B cell (primary cell): Measurements from ENCODE around the gene KIF16B. TPM values are rescaled to one million over a fixed set of nuclear protein-coding genes. Genes with fewer than 3 reads are reported as not detected.

Source experiments
- ATAC-seq: fragments of 200-7000 bp; cut with Tn5 transposase; one replicate; pipeline ENCODE4 v1.10.0; 2021; ENCODE audit warnings: low read depth, mild to moderate bottlenecking, moderate number of reproducible peaks, moderate library complexity
- CTCF ChIA-PET: fragments of 350-600 bp; sonication (Branson Sonifier 250); formaldehyde crosslinking; loops from one replicate; lab custom pipeline; 2021; ENCODE audit warnings: antibody characterized with exemption, inconsistent platforms; lab: Charles Lee
- POLR2A ChIA-PET: fragments of 350-600 bp; sonication (Branson Sonifier 250); formaldehyde crosslinking; loops from one replicate; lab custom pipeline; 2021; ENCODE audit warnings: antibody characterized with exemption; lab: Charles Lee
- DNase-seq: peaks from one replicate; pipeline ENCODE4 v3.0.0; 2013
- H2AFZ ChIP-seq: 2 replicates; pipeline ENCODE4 v1.6.1; 2012; ENCODE audit warnings: mild to moderate bottlenecking, low read depth, low read length; ENCODE audit not compliant: insufficient read depth, poor library complexity, severe bottlenecking
- H3K27ac ChIP-seq, 2 donors: 1 replicate in 1 of 2; 2 replicates in 1 of 2; pipeline ENCODE4 v1.5.1; 2012 to 2013; ENCODE audit warnings: low read length in 2 of 2, mild to moderate bottlenecking in 2 of 2, moderate library complexity in 1 of 2
- H3K27me3 ChIP-seq, 4 experiments: fragments of 200-600 bp in 1 of 4; sonication (generic) in 1 of 4; replicated peaks in 1 of 4; 1 replicate in 2 of 4; 2 replicates in 2 of 4; pipeline versions ENCODE4 v1.6.1 to v1.7.0; 2013 to 2016; ENCODE audit warnings: low read length in 3 of 4, mild to moderate bottlenecking in 2 of 4, mixed read lengths in 1 of 4, moderate library complexity in 1 of 4; ENCODE audit not compliant: insufficient read depth in 4 of 4, control insufficient read depth in 3 of 4; ENCODE audit errors: control extremely low read depth in 1 of 4
- H3K36me3 ChIP-seq, 2 experiments: replicated peaks in 1 of 2; 1 replicate in 1 of 2; 2 replicates in 1 of 2; pipeline versions ENCODE4 v1.6.1 to v1.7.1; 2013; ENCODE audit warnings: low read length in 1 of 2; ENCODE audit not compliant: insufficient read depth in 2 of 2, control insufficient read depth in 1 of 2; ENCODE audit errors: control extremely low read depth in 1 of 2, extremely low read depth in 1 of 2
- H3K4me1 ChIP-seq, 2 donors: fragments of 200-600 bp in 1 of 2; sonication (generic) in 1 of 2; 1 replicate in 1 of 2; 2 replicates in 1 of 2; pipeline versions ENCODE4 v1.5.1 to v1.6.1; 2013 to 2017; ENCODE audit warnings: low read length in 2 of 2; ENCODE audit not compliant: control insufficient read depth in 2 of 2, insufficient read depth in 2 of 2
- H3K4me2 ChIP-seq: replicated peaks from 2 replicates; pipeline ENCODE3; 2012; ENCODE audit warnings: mild to moderate bottlenecking, low read depth, low read length; ENCODE audit not compliant: poor library complexity, severe bottlenecking
- H3K4me3 ChIP-seq, 5 experiments: fragments of 200-600 bp in 1 of 5; sonication (generic) in 1 of 5; 1 replicate in 3 of 5; 2 replicates in 2 of 5; pipeline versions ENCODE4 v1.5.1 to v1.7.0; 2011 to 2016; ENCODE audit warnings: low read length in 4 of 5, mild to moderate bottlenecking in 4 of 5, low read depth in 2 of 5, control low read depth in 1 of 5, moderate library complexity in 1 of 5; ENCODE audit not compliant: insufficient read depth in 1 of 5; ENCODE audit errors: control extremely low read depth in 1 of 5, extremely low read depth in 1 of 5
- H3K79me2 ChIP-seq: fragments of 200-600 bp; sonication (generic); one replicate; pipeline ENCODE4 v1.6.0; 2016; ENCODE audit warnings: low read length; ENCODE audit not compliant: control insufficient read depth, insufficient read depth
- H3K9ac ChIP-seq: fragments of 200-600 bp; sonication (generic); 2 replicates; pipeline ENCODE4 v1.6.1; 2017; ENCODE audit warnings: mild to moderate bottlenecking, low read length, moderate library complexity
- H3K9me3 ChIP-seq, 3 donors: one replicate each; pipeline versions ENCODE4 v1.6.1 to v1.7.1; 2013; ENCODE audit warnings: low read length in 2 of 3; ENCODE audit not compliant: control insufficient read depth in 2 of 3, insufficient read depth in 1 of 3; ENCODE audit errors: control extremely low read depth in 1 of 3
- H4K20me1 ChIP-seq: 2 replicates; pipeline ENCODE4 v1.6.0; 2012; ENCODE audit warnings: mild to moderate bottlenecking, low read length; ENCODE audit not compliant: insufficient read depth, control insufficient read depth, poor library complexity, severe bottlenecking
- H3K27ac Mint-ChIP-seq: one replicate; pipeline ENCODE4 v1.8.0; 2021; ENCODE audit warnings: mixed read lengths
- H3K27me3 Mint-ChIP-seq: one replicate; pipeline ENCODE4 v1.8.0; 2021; ENCODE audit warnings: mixed read lengths
- H3K4me1 Mint-ChIP-seq: one replicate; pipeline ENCODE4 v1.8.0; 2021; ENCODE audit warnings: mixed read lengths
- H3K4me3 Mint-ChIP-seq: one replicate; pipeline ENCODE4 v1.8.0; 2021; ENCODE audit warnings: mixed read lengths
- H3K9me3 Mint-ChIP-seq: one replicate; pipeline ENCODE4 v1.8.0; 2022; ENCODE audit warnings: mixed read lengths; ENCODE audit not compliant: insufficient read depth
- CTCF ChIP-seq: fragments of 200-600 bp; IDR thresholded peaks from one replicate; pipeline ENCODE4 v1.8.0; 2022; ENCODE audit warnings: antibody characterized with exemption, mild to moderate bottlenecking
- EZH2 ChIP-seq: IDR thresholded peaks from 2 replicates; pipeline ENCODE4 v1.6.1; 2012; ENCODE audit warnings: borderline replicate concordance, low read depth, mild to moderate bottlenecking, moderate library complexity, low read length; ENCODE audit not compliant: insufficient read depth, poor library complexity, severe bottlenecking
- WGBS: methylation state at CpG from one replicate; pipeline ENCODE4 v1.1.5; 2013; ENCODE audit warnings: missing lambda C conversion rate; ENCODE audit not compliant: insufficient coverage; 5-methylcytosine and 5-hydroxymethylcytosine counted together
- intact Hi-C: fragments of 100-400 bp; cut with micrococcal nuclease; formaldehyde crosslinking; loops from one replicate; pipeline ENCODE4 v1.10.0; 2022
- polyA plus RNA-seq: library from polyadenylated mRNA; depleted of rRNA; stranded (reverse); fragments of >200 nt; gene quantifications from 2 replicates; pipeline ENCODE4 v1.2.3, GENCODE V29; 2012
- total RNA-seq, 2 donors: library from RNA; stranded (reverse); fragments of 120-200 nt in 1 of 2; gene quantifications; 1 replicate in 1 of 2; 2 replicates in 1 of 2; pipeline versions ENCODE4 v1.2.3 to v1.2.4, GENCODE V29; 2013 to 2022

KIF16B gene
- total and polyA plus RNA-seq, 2 donors (not counting 1 experiment from before 2014, with no cell fraction given) = 4.5 to 13.0 TPM

GRCh38 chr20:16270314-16270931 lies 302.8 kb downstream of the KIF16B start:
- POLR2A ChIA-PET = no interaction called here
- CTCF ChIA-PET = no interaction called here

More at GRCh38 chr20:16270314-16270931, 302.8 kb downstream of the KIF16B start:
- Histone ChIP-seq H3K27me3 (no peaks in the 10 kb centered on the region), H3K27ac (no peak overlapping the region), H4K20me1 (no peaks in the 10 kb centered on the region), H3K9me3 (peaks cover 4 to 25% (median 19%) of the 10 kb centered on the region in 3 donors), H3K36me3 (peaks cover 0 to 4% of the 10 kb centered on the region in 2 experiments), H3K4me2 (no peak overlapping the region), H3K4me3 (no peak overlapping the region), H3K4me1 (no peaks in the 10 kb centered on the region), H3K9ac (no peak overlapping the region), H2AFZ (no peak overlapping the region), H3K79me2 (no peaks in the 10 kb centered on the region)
- Mint-ChIP-seq H3K9me3 (peaks cover 13% of the 10 kb centered on the region), H3K27me3 (no peaks in the 10 kb centered on the region), H3K4me3 (no peak overlapping the region), H3K4me1 (no peaks in the 10 kb centered on the region), H3K27ac (no peak overlapping the region)
- ATAC-seq (no peak), DNase-seq (no peak)
- intact Hi-C loops = no loop called here
- 87% methylated on average over 3 of the region's 6 CpGs for WGBS
- no peak for TF ChIP-seq EZH2
- TF ChIP-seq CTCF = no peak
